Airway epithelial cell (primary cell): ENCODE results near the gene MISFA. TPM values are rescaled to one million over a fixed set of nuclear protein-coding genes. Genes with fewer than 3 reads are reported as not detected.

Experiments
- total RNA-seq: library from RNA; depleted of rRNA; stranded (reverse); fragments of >200 nt; gene quantifications from 2 replicates; pipeline ENCODE4 v1.2.3, GENCODE V29; 2015

MISFA gene
- 0.42 and 0.85 TPM in 2 replicates for total RNA-seq

GRCh38 chr11:18599739-18600230, at the start of gene MISFA:
MISFA (plus strand) TSS chr11:18599789; CDS start chr11:18599929, 140 bp downstream.

GRCh38 chr11:18588297-18589252, 11.0 kb upstream of the MISFA start, which contains the start of gene UEVLD:
UEVLD (minus strand) TSS chr11:18588734; CDS start chr11:18588654, 80 bp downstream.

GRCh38 chr11:18634140-18635032, 34.8 kb downstream of the MISFA start, which contains the start of gene SPTY2D1:
SPTY2D1 (minus strand) TSS chr11:18634342; CDS start chr11:18634257, 85 bp downstream.

Other genes starting within 250 kb of the MISFA start
- gene LDHA, start 205.2 kb upstream of the MISFA start, total RNA-seq: 1,673 and 1,779 TPM in 2 replicates
- gene LDHC, start 187.5 kb upstream of the MISFA start, total RNA-seq: not detected in 2 replicates
- gene LDHAL6A, start 143.9 kb upstream of the MISFA start, total RNA-seq: not detected in 2 replicates
- gene TSG101, start 72.8 kb upstream of the MISFA start, total RNA-seq: 73.8 and 104 TPM in 2 replicates
- gene UEVLD, start 11.1 kb upstream of the MISFA start, total RNA-seq: 15.4 and 21.2 TPM in 2 replicates
- gene SPTY2D1, start 34.6 kb downstream of the MISFA start, total RNA-seq: 9.7 and 18.4 TPM in 2 replicates
- 1.2 and 1.3 TPM in 2 replicates for gene TMEM86A, start 99.0 kb downstream of the MISFA start, total RNA-seq
- gene IGSF22, start 126.4 kb downstream of the MISFA start, total RNA-seq: 0.21 TPM in 1 of 2 replicates, not detected in the other
- not detected in 2 replicates for gene PTPN5, start 192.0 kb downstream of the MISFA start, total RNA-seq